Right lobe of liver (tissue), 6 donors: ENCODE results near the gene HAUS8. TPM values are rescaled to one million over a fixed set of nuclear protein-coding genes. Genes with fewer than 3 reads are reported as not detected.

Source experiments
- ATAC-seq, 4 donors: fragments of 200-7000 bp; cut with Tn5 transposase; one replicate each; pipeline ENCODE4 v1.9.1; 2020; ENCODE audit warnings: mild to moderate bottlenecking in 4 of 4, moderate library complexity in 4 of 4
- DNase-seq, 3 donors: peaks; one replicate each; pipeline ENCODE4 v3.0.0-alpha.2; 2020
- H3K27ac ChIP-seq, 3 donors: fragments of 200-600 bp; one replicate each; pipeline ENCODE4 v1.8.0; 2022
- H3K27me3 ChIP-seq, 2 donors: fragments of 200-600 bp; one replicate each; pipeline ENCODE4 v1.8.0; 2022
- H3K36me3 ChIP-seq, 4 donors: fragments of 200-600 bp; sonication (generic) in 1 of 4; one replicate each; pipeline versions ENCODE4 v1.5.1 to v1.8.0; 2017 to 2022; ENCODE audit warnings: control low read depth in 1 of 4
- H3K4me1 ChIP-seq, 4 donors: fragments of 200-600 bp; sonication (generic) in 1 of 4; one replicate each; pipeline versions ENCODE4 v1.5.1 to v1.8.0; 2017 to 2022; ENCODE audit warnings: control low read depth in 1 of 4
- H3K4me3 ChIP-seq, 3 donors: fragments of 200-600 bp; one replicate each; pipeline ENCODE4 v1.8.0; 2022
- H3K9me3 ChIP-seq, 4 donors: fragments of 200-600 bp; sonication (generic) in 1 of 4; one replicate each; pipeline versions ENCODE4 v1.5.1 to v1.8.0; 2017 to 2022; ENCODE audit warnings: control low read depth in 1 of 4
- POLR2A ChIP-seq: fragments of 450-650 bp; IDR thresholded peaks from one replicate; pipeline ENCODE4 v1.6.1; 2017; ENCODE audit warnings: antibody characterized with exemption, mild to moderate bottlenecking
- WGBS: methylation state at CpG from one replicate; pipeline ENCODE4 v1.1.6; 2018; ENCODE audit warnings: low coverage, low lambda C conversion rate; ENCODE audit not compliant: insufficient coverage; ENCODE audit errors: missing lambda C conversion rate; 5-methylcytosine and 5-hydroxymethylcytosine counted together
- intact Hi-C, 2 donors: fragments of 100-400 bp; cut with DNase I; formaldehyde crosslinking; loops; one replicate each; pipeline versions ENCODE4 v1.11.2 to v1.14.1; 2022
- total RNA-seq, 6 experiments: library from RNA; depleted of rRNA in 2 of 6; stranded (reverse); fragments of >200 nt in 2 of 6; fragmentation: NEBNext Ultra II Directional in 3 of 6; extraction: Animal tissue kit (Norgen Biotek cat#: 25700) in 3 of 6; gene quantifications; one replicate each; pipeline versions ENCODE4 v1.1.0 to v1.2.4, GENCODE V29; 2016 to 2023
- TF ChIP-seq, protein P1 (sequence below), 4 donors: fragments of 200-600 bp in 3 of 4; fragments of 450-650 bp in 1 of 4; IDR thresholded peaks; one replicate each; pipeline versions ENCODE4 v1.5.1 to v1.8.0; 2016 to 2022; ENCODE audit warnings: antibody characterized with exemption in 4 of 4, mild to moderate bottlenecking in 2 of 4
- donor health status: DM: no; HTN: yes; CAD: no.
- donor health status: DM: no; HTN: no; CAD: no.
- donor health status: DM: no; HTN: no; CAD: no.
- donor health status: DM: no; HTN: yes; CAD: no.
- donor health status: DM: no; HTN: yes; CAD: no.

HAUS8 gene
- total RNA-seq, 6 experiments from 2014 or later = 3.7 to 8.5 (median 5.8) TPM

DNA sequence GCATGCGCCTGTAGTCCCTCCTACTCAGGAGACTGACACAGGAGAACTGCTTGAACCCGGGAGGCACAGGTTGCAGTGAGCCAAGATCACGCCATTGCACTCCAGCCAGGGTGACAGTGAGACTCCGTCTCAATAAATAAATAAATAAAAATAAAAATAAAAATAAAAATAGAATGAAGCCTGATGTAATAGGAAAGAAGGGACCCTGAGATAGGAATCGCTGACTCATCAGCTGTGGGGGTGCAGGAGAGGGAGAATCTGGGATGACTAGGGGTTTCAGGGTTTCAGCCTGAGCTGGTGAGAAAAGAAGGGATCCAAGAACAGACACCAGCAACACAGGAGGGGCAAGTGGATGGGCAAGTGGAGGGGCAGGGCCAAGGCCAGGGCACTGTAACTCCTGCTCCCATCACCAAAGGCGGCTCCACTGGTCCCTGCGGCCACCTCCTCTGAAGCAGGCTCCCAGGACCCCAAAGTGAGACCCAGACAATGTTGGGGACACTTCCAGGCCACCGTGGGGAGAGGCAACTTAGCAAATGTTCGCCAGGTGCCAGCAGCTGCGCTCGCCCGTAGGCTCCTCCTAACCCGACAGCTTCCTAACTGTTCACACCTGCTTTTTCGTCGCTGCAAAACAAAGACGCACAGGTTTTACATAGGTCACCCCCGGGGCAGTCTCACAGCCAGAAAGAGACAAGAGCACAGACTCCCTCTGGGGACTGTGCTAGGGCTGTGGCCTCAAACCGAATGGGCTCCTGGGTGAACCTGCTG, 1.2 kb downstream of the HAUS8 start:
- WGBS = 43% methylated on average over 11 of the region's 18 CpGs
- DNase-seq (no peak), ATAC-seq (no peak)
- Histone ChIP-seq H3K27me3 (no peaks in the 10 kb centered on the region), H3K27ac (peak overlapping the region in 2 of 3 donors; percentile 64 to 78), H3K4me1 (peaks cover 0 to 48% (median 20%) of the 10 kb centered on the region in 4 donors), H3K36me3 (peaks cover 0 to 3% (median under 1%) of the 10 kb centered on the region in 4 donors), H3K4me3 (peak overlapping the region; percentile 71 to 94 (median 83)), H3K9me3 (no peaks in the 10 kb centered on the region)
- TF ChIP-seq, protein P1, sequence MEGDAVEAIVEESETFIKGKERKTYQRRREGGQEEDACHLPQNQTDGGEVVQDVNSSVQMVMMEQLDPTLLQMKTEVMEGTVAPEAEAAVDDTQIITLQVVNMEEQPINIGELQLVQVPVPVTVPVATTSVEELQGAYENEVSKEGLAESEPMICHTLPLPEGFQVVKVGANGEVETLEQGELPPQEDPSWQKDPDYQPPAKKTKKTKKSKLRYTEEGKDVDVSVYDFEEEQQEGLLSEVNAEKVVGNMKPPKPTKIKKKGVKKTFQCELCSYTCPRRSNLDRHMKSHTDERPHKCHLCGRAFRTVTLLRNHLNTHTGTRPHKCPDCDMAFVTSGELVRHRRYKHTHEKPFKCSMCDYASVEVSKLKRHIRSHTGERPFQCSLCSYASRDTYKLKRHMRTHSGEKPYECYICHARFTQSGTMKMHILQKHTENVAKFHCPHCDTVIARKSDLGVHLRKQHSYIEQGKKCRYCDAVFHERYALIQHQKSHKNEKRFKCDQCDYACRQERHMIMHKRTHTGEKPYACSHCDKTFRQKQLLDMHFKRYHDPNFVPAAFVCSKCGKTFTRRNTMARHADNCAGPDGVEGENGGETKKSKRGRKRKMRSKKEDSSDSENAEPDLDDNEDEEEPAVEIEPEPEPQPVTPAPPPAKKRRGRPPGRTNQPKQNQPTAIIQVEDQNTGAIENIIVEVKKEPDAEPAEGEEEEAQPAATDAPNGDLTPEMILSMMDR (IDR thresholded peaks at IDR 0.05) = no peak
- no peak for TF ChIP-seq POLR2A
- intact Hi-C loops = no loop called here

DNA sequence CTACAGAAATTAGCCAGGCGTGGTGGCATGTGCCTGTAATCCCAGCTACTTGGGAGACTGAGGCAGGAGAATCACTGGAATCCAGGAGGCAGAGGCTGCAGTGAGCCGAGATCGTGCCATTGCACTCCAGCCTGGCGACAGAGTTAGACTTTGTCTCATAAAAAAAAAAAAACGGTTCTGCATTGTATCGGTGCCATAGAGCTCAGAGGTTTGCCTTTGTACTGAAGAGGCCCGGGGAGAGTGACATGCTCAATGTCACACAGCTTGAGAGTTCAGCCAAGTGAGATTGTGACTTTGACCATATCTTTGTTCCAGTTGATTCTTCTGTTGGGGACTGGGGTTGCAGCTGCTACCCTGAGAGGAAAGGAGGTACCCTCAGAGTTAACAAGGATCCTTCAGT, 4.3 kb downstream of the HAUS8 start:
- no peak for DNase-seq
- H3K27ac ChIP-seq = peak overlapping the region in 1 of 3 donors; percentile 41
- intact Hi-C loops = no loop called here
- peaks cover 0 to 26% (median 11%) of the 10 kb centered on the region in 4 donors for H3K4me1 ChIP-seq
- peak in 1 of 4 donors; percentile 14 for ATAC-seq
- H3K27me3 ChIP-seq = no peaks in the 10 kb centered on the region
- no peak overlapping the region for H3K4me3 ChIP-seq
- H3K36me3 ChIP-seq = peaks cover 0 to 6% (median 3%) of the 10 kb centered on the region in 4 donors
- TF ChIP-seq, protein P1 (IDR thresholded peaks at IDR 0.05) = no peak
- TF ChIP-seq POLR2A = no peak
- no peaks in the 10 kb centered on the region for H3K9me3 ChIP-seq
- 27% methylated on average over 3 of the region's 7 CpGs for WGBS

DNA sequence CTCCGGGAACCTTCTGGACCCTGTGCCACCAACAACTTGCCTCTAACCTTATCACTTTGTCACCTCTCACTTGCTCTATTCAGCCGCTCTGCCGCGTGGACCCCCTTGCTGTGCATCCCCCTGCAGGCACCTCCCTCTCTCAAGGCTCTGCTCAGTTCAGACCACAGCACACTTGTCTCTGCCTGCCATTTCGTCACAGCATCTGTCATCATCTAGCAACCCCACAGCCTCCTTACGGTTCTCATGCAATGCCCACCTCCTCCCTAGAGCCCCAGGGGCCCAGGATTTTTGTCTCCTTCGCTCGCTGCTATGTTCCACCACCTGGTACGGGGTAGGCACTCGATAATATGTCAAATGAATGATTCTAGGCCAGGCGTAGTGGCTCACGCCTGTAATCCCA, 4.8 kb downstream of the HAUS8 start:
- ATAC-seq = no peak
- no peaks in the 10 kb centered on the region for H3K9me3 ChIP-seq
- intact Hi-C loops = no loop called here
- no peak for DNase-seq
- H3K36me3 ChIP-seq = peaks cover 0 to 6% (median 3%) of the 10 kb centered on the region in 4 donors
- WGBS = 77% methylated on average over 8 of the region's 12 CpGs
- no peak for TF ChIP-seq POLR2A
- TF ChIP-seq, protein P1 (IDR thresholded peaks at IDR 0.05) = no peak
- H3K27me3 ChIP-seq = no peaks in the 10 kb centered on the region
- H3K4me3 ChIP-seq = no peak overlapping the region
- H3K27ac ChIP-seq = no peak overlapping the region
- H3K4me1 ChIP-seq = peaks cover 0 to 26% (median 11%) of the 10 kb centered on the region in 4 donors

DNA sequence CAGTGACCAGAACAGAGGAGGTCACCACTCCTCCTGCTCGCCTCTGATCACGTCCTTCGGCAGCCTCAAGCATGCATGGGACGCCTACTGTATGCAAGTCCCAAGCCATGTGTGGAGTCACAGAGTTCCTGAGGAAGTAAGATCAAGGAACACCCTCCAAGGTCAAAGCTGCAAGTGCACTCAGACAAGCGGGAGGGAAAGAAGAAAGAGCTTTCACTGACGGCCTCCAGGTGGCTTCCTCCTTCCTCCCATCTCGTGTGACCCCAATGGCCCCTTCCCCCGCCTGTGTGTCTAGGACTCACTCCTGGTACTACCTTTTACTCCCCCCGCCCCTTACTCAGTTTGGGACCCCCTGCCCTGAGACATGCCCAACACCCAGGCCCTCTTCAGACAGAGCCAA, 6.1 kb downstream of the HAUS8 start:
- intact Hi-C loops = loop anchor here (5.0 to 10.0 kb wide), 3 partner anchors 126 to 216 kb away; partner anchors contain the start of gene ANKLE1 (in 2 of the 2)
- peaks cover 0 to 6% (median 3%) of the 10 kb centered on the region in 4 donors for H3K36me3 ChIP-seq
- H3K4me3 ChIP-seq = no peak overlapping the region
- peaks cover 0 to 21% (median 9%) of the 10 kb centered on the region in 4 donors for H3K4me1 ChIP-seq
- DNase-seq = no peak
- ATAC-seq = no peak
- WGBS = 85% methylated on average over 5 of the region's 9 CpGs
- no peaks in the 10 kb centered on the region for H3K9me3 ChIP-seq
- no peak for TF ChIP-seq POLR2A
- TF ChIP-seq, protein P1 (IDR thresholded peaks at IDR 0.05) = no peak
- no peaks in the 10 kb centered on the region for H3K27me3 ChIP-seq
- no peak overlapping the region for H3K27ac ChIP-seq
